Measurements from ENCODE around the gene VASH1.

The VASH1 gene

GRCh38 chr14:76829650-76830421 lies 68.6 kb downstream of the VASH1 start:
- no peak overlapping the region for H3K4me3 ChIP-seq (ENCODE audit: low read depth, low read length)
- CTCF ChIA-PET, result no interaction called here
- H3K4me1 ChIP-seq (ENCODE audit: control insufficient read depth, insufficient read depth, low read length), result no peaks in the 10 kb centered on the region
- no peak overlapping the region for H3K27ac ChIP-seq (ENCODE audit: extremely low read depth, low read depth, low read length)
- TF ChIP-seq ZNF239 (tag by site-specific recombination; IDR thresholded peaks at IDR 0.05) (no peak), ZNF140 (tag by site-specific recombination; IDR thresholded peaks at IDR 0.05) (no peak), GLIS2 (tag by site-specific recombination; IDR thresholded peaks at IDR 0.05) (no peak), YY2 (tag by site-specific recombination; IDR thresholded peaks at IDR 0.05) (no peak), ZNF585B (tag by site-specific recombination; IDR thresholded peaks at IDR 0.05) (no peak), ZNF202 (tag by site-specific recombination; IDR thresholded peaks at IDR 0.05; ENCODE audit: borderline replicate concordance) (no peak), ZNF626 (tag by site-specific recombination; IDR thresholded peaks at IDR 0.05) (no peak), ZNF292 (tag by site-specific recombination; IDR thresholded peaks at IDR 0.05; ENCODE audit: borderline replicate concordance, low read depth) (no peak), PRDM1 (tag by site-specific recombination; IDR thresholded peaks at IDR 0.05) (no peak), ZNF596 (tag by site-specific recombination; IDR thresholded peaks at IDR 0.05) (no peak), ZSCAN4 (tag by site-specific recombination; IDR thresholded peaks at IDR 0.05) (no peak), ZBTB7A (tag by site-specific recombination; IDR thresholded peaks at IDR 0.05; ENCODE audit: low read depth) (no peak), ZFP69B (tag by site-specific recombination; IDR thresholded peaks at IDR 0.05) (no peak)
- TF ChIP-seq, protein P1, sequence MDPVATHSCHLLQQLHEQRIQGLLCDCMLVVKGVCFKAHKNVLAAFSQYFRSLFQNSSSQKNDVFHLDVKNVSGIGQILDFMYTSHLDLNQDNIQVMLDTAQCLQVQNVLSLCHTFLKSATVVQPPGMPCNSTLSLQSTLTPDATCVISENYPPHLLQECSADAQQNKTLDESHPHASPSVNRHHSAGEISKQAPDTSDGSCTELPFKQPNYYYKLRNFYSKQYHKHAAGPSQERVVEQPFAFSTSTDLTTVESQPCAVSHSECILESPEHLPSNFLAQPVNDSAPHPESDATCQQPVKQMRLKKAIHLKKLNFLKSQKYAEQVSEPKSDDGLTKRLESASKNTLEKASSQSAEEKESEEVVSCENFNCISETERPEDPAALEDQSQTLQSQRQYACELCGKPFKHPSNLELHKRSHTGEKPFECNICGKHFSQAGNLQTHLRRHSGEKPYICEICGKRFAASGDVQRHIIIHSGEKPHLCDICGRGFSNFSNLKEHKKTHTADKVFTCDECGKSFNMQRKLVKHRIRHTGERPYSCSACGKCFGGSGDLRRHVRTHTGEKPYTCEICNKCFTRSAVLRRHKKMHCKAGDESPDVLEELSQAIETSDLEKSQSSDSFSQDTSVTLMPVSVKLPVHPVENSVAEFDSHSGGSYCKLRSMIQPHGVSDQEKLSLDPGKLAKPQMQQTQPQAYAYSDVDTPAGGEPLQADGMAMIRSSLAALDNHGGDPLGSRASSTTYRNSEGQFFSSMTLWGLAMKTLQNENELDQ (tag by site-specific recombination; IDR thresholded peaks at IDR 0.05; ENCODE audit: low read depth), result no peak
- no peaks in the 10 kb centered on the region for H3K36me3 ChIP-seq (ENCODE audit: control insufficient read depth in 2 of 2, insufficient read depth in 1 of 2, low read length in 2 of 2)
- H3K9me3 ChIP-seq (ENCODE audit: control insufficient read depth, insufficient read depth, low read depth, low read length), result no peaks in the 10 kb centered on the region
- POLR2A ChIA-PET, result no interaction called here

GRCh38 chr14:76830556-76830955 lies 69.3 kb downstream of the VASH1 start:
- Histone ChIP-seq H3K9me3 (ENCODE audit: control insufficient read depth, insufficient read depth, low read depth, low read length) (no peaks in the 10 kb centered on the region), H3K36me3 (ENCODE audit: control insufficient read depth in 2 of 2, insufficient read depth in 1 of 2, low read length in 2 of 2) (no peaks in the 10 kb centered on the region), H3K27ac (ENCODE audit: extremely low read depth, low read depth, low read length) (no peak overlapping the region), H3K4me3 (ENCODE audit: low read depth, low read length) (no peak overlapping the region), H3K4me1 (ENCODE audit: control insufficient read depth, insufficient read depth, low read length) (no peaks in the 10 kb centered on the region)
- ChIA-PET CTCF (no interaction called here), POLR2A (no interaction called here)
- no peak for TF ChIP-seq ZNF248 (tag by site-specific recombination; IDR thresholded peaks at IDR 0.05)
- TF ChIP-seq ZNF707 (tag by site-specific recombination; IDR thresholded peaks at IDR 0.05), result no peak
- TF ChIP-seq ZNF701 (tag by site-specific recombination; IDR thresholded peaks at IDR 0.05), result no peak
- TF ChIP-seq KLF8 (tag by site-specific recombination; IDR thresholded peaks at IDR 0.05), result no peak
- TF ChIP-seq INSM2 (tag by site-specific recombination; IDR thresholded peaks at IDR 0.05), result no peak
- no peak for TF ChIP-seq ZBTB6 (tag by site-specific recombination; IDR thresholded peaks at IDR 0.05)
- TF ChIP-seq KLF1 (tag by site-specific recombination; IDR thresholded peaks at IDR 0.05), result no peak
- no peak for TF ChIP-seq ZNF121 (tag by site-specific recombination; IDR thresholded peaks at IDR 0.05)
- no peak for TF ChIP-seq ELK4 (IDR thresholded peaks at IDR 0.05; ENCODE audit: borderline replicate concordance, low read depth, low read length)
- no peak for TF ChIP-seq ZNF639 (tag by site-specific recombination; IDR thresholded peaks at IDR 0.05)
- TF ChIP-seq ZNF274 (IDR thresholded peaks at IDR 0.05; ENCODE audit: low read length), result no peak
- no peak for TF ChIP-seq ZNF274 (tag by site-specific recombination; IDR thresholded peaks at IDR 0.05; ENCODE audit: borderline replicate concordance)
- no peak for TF ChIP-seq TCF7L2 (IDR thresholded peaks at IDR 0.05; ENCODE audit: borderline replicate concordance, low read depth, low read length)
- no peak for TF ChIP-seq ZNF132 (tag by site-specific recombination; IDR thresholded peaks at IDR 0.05; ENCODE audit: borderline replicate concordance)
